Body of pancreas (tissue), 4 donors: ENCODE results near the gene MYL7. TPM values are rescaled to one million over a fixed set of nuclear protein-coding genes. Genes with fewer than 3 reads are reported as not detected.

Source experiments
- ATAC-seq: fragments of 150-250 bp; one replicate; pipeline ENCODE4 v1.9.1; 2016
- DNase-seq, 4 donors: peaks; one replicate each; pipeline ENCODE4 v3.0.0-alpha.2; 2019
- H3K27ac ChIP-seq, 4 donors: fragments of 200-600 bp; sonication (generic); 1 replicate in 3 of 4; 2 replicates in 1 of 4; pipeline versions ENCODE4 v1.5.1 to v1.6.1; 2016 to 2019; ENCODE audit warnings: mild to moderate bottlenecking in 1 of 4, mixed read lengths in 1 of 4, moderate library complexity in 1 of 4
- H3K27me3 ChIP-seq, 2 donors: fragments of 200-600 bp; sonication (generic); one replicate each; pipeline ENCODE4 v1.6.0; 2016; ENCODE audit warnings: mild to moderate bottlenecking in 1 of 2
- H3K36me3 ChIP-seq, 2 donors: fragments of 200-600 bp; sonication (generic); replicated peaks in 1 of 2; 2 replicates each; pipeline ENCODE4 v1.5.1; 2016; ENCODE audit warnings: low read depth in 2 of 2; ENCODE audit not compliant: insufficient read depth in 1 of 2
- H3K4me1 ChIP-seq: fragments of 200-600 bp; sonication (generic); one replicate; pipeline ENCODE4 v1.6.0; 2016
- H3K4me3 ChIP-seq, 2 donors: fragments of 200-600 bp; sonication (generic); 1 replicate in 1 of 2; 2 replicates in 1 of 2; pipeline ENCODE4 v1.5.1; 2016 to 2019
- H3K9me3 ChIP-seq, 3 donors: fragments of 200-600 bp; sonication (generic); 1 replicate in 2 of 3; 2 replicates in 1 of 3; pipeline ENCODE4 v1.5.1; 2016
- POLR2A ChIP-seq, 3 donors: fragments of 450-650 bp; IDR thresholded peaks; one replicate each; pipeline ENCODE4 v1.6.1; 2016; ENCODE audit warnings: antibody characterized with exemption in 3 of 3, mild to moderate bottlenecking in 2 of 3
- WGBS, 2 donors: methylation state at CpG; one replicate each; pipeline ENCODE4 v1.1.5; 2017; 5-methylcytosine and 5-hydroxymethylcytosine counted together
- intact Hi-C: fragments of 100-400 bp; cut with DNase I; formaldehyde crosslinking; loops from one replicate; pipeline ENCODE4 v1.15.1; 2023
- total RNA-seq, 2 donors: library from RNA; depleted of rRNA; stranded (reverse); fragments of >200 nt; gene quantifications; one replicate each; pipeline ENCODE4 v1.1.0, GENCODE V29; 2016
- TF ChIP-seq, protein P1 (sequence below), 7 experiments: fragments of 450-650 bp in 4 of 7; fragments of 200-600 bp in 3 of 7; sonication (generic) in 3 of 7; IDR thresholded peaks; one replicate each; pipeline ENCODE4 v1.5.1; 2016 to 2019; ENCODE audit warnings: antibody characterized with exemption in 7 of 7

Gene MYL7
- total RNA-seq, 2 donors from 2014 or later = not detected

DNA sequence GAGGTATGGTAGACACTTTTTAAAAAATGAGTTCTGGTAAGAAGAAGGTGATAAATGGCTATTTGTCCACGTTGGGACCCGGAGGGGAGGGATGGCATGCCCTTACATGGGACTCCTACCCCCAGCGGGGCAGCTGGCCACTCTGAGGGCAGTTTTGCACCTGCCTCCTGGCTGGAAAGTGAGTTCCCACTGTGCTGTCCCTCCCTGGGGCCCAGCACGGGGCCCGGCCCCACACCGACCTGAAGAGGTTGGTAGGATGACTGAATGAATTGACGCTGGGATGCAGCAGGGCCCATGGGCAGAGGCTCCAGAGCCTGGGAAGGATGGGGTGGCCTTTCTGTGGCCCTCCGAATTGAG is 37.6 kb downstream of the MYL7 start:
- ATAC-seq = no peak
- intact Hi-C loops = no loop called here
- H3K27ac ChIP-seq = no peak overlapping the region
- H3K4me3 ChIP-seq = no peak overlapping the region
- TF ChIP-seq, protein P1, sequence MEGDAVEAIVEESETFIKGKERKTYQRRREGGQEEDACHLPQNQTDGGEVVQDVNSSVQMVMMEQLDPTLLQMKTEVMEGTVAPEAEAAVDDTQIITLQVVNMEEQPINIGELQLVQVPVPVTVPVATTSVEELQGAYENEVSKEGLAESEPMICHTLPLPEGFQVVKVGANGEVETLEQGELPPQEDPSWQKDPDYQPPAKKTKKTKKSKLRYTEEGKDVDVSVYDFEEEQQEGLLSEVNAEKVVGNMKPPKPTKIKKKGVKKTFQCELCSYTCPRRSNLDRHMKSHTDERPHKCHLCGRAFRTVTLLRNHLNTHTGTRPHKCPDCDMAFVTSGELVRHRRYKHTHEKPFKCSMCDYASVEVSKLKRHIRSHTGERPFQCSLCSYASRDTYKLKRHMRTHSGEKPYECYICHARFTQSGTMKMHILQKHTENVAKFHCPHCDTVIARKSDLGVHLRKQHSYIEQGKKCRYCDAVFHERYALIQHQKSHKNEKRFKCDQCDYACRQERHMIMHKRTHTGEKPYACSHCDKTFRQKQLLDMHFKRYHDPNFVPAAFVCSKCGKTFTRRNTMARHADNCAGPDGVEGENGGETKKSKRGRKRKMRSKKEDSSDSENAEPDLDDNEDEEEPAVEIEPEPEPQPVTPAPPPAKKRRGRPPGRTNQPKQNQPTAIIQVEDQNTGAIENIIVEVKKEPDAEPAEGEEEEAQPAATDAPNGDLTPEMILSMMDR (IDR thresholded peaks at IDR 0.05) = no peak
- TF ChIP-seq POLR2A (IDR thresholded peaks at IDR 0.05) = no peak
- H3K4me1 ChIP-seq = peaks cover 7% of the 10 kb centered on the region
- H3K9me3 ChIP-seq = no peaks in the 10 kb centered on the region
- 66 to 79% methylated on average over 5 to 8 of the region's 8 CpGs for WGBS, 2 donors
- no peak for DNase-seq
- peaks cover 0 to 7% of the 10 kb centered on the region in 2 donors for H3K27me3 ChIP-seq
- no peaks in the 10 kb centered on the region for H3K36me3 ChIP-seq

DNA sequence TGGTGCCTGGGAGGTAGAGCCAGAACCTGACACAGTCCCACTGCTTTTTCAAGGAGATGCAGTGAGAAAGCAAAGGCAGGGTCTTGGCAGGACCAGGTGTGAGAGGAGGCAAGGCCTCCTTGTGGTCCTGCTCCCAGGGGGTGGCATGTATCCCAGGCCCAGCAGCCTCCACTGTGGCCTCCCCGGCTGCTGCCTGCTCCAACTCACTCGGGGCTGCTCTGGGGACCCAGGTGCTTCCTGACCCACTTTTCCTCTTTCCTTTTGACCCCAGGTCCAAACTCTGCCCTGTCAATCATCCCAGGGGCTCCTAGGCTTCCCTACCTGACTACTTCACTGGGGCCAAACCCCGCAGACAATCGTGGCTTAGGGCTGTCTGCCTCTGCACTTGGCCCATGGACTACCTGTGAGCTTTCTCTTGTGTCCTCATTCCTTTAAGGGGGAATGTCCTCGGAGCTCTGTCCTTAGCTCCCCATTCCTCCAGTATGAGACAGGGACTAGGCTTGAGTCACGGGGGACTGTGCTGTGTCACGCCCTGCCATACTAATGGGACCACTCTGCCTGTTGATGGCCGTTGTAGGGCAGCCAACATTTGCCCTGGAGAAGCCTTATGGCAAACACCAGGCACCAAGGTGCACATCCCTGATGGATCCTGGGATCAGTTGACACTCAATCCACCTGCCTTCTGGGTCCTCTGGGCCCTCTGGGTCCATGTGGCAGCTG is 38.1 kb downstream of the MYL7 start:
- Histone ChIP-seq H3K27ac (no peak overlapping the region), H3K9me3 (no peaks in the 10 kb centered on the region), H3K4me3 (no peak overlapping the region), H3K36me3 (no peaks in the 10 kb centered on the region), H3K4me1 (peaks cover 7% of the 10 kb centered on the region), H3K27me3 (peaks cover 0 to 7% of the 10 kb centered on the region in 2 donors)
- 75 to 81% methylated on average over 5 to 8 of the region's 8 CpGs for WGBS, 2 donors
- ATAC-seq (no peak), DNase-seq (no peak)
- intact Hi-C loops = no loop called here
- TF ChIP-seq POLR2A (IDR thresholded peaks at IDR 0.05) = no peak
- TF ChIP-seq, protein P1 (IDR thresholded peaks at IDR 0.05) = no peak

DNA sequence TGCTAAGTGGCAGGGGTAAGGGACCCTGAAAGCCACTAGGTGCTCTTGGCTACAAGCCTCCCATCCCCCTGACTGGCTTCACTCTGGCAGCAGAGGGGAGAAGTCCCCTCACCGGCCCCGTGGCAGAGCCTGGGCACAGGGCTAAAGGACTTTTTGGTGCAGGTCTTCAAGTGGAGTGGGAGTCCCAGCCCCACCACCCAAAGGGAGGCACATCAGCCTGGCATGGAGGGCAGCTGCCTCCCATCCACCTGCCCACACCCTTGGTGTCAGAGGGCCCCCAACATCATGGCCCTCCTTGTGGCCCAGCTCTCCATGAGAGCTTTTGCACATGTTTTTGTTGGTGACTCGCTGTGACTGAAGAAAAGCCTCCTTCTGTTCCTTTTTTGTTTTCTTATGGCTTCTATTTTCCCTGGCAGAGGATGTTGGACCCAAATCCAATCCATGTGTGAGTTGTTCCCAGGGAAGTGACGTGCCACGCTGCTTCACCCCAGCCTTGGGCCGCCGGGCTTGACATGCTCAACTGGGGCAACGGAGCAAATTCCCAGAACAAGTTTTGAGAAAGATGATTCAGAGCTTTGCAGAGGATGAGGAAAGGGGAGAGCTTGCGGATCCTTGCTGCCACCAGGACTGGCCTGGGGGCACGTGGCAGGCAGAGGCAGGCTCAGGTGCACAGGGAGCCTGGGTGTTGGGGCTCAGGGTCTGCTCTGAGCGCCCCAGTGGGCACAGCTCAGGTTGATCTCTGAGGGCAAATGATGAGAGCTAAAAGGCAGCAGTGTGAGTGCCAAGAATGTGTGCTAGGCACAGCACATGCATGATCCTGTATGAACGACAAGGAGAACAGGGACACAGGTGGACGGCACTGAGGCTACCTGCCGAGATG is 38.9 kb downstream of the MYL7 start:
- H3K27ac ChIP-seq = no peak overlapping the region
- WGBS, 2 donors = 87 to 89% methylated on average over 14 of the region's 14 CpGs
- intact Hi-C loops = no loop called here
- H3K4me3 ChIP-seq = no peak overlapping the region
- peaks cover 7% of the 10 kb centered on the region for H3K4me1 ChIP-seq
- TF ChIP-seq, protein P1 (IDR thresholded peaks at IDR 0.05) = no peak
- TF ChIP-seq POLR2A (IDR thresholded peaks at IDR 0.05) = no peak
- H3K27me3 ChIP-seq = peaks cover 0 to 7% of the 10 kb centered on the region in 2 donors
- H3K9me3 ChIP-seq = no peaks in the 10 kb centered on the region
- no peak for ATAC-seq
- no peaks in the 10 kb centered on the region for H3K36me3 ChIP-seq
- DNase-seq = no peak

DNA sequence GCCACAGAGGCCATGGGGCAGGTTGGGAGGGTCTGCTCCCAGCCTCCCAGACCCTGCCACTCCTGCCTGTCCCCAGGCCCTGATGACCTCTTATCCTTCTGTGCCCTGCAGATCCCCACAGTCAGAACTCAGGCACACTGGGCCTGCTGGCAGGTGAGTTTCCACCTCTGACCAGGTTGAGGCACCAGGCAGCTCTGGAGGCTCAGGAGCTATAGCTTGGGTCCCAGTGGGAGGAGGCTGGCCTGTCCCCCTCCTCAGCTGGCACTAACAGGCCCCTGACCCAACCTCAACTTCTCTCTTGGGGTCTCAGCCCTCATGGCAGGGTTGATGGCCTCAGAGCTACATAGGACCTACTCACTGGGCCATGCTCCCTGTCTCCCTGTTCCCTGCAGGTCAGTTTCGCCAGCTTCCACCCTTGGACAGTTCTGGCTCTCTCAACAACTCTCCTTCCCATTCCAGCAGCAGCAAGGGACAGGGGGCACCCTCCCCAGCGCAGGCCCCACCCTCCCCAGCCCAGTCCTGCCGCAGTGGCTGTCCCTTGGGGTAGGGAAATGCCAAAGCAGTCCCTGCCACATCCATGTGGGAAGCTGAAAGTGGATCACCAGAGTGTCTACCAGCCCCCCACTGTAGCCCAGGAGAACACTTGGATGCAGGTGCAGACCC is 39.7 kb downstream of the MYL7 start:
- no peak for TF ChIP-seq POLR2A (IDR thresholded peaks at IDR 0.05)
- TF ChIP-seq, protein P1 (IDR thresholded peaks at IDR 0.05) = no peak
- intact Hi-C loops = no loop called here
- no peak for ATAC-seq

More for the DNA sequence above, 39.7 kb downstream of the MYL7 start:
- WGBS, 2 donors = 82 to 89% methylated on average over 2 to 3 of the region's 3 CpGs
- no peaks in the 10 kb centered on the region for H3K9me3 ChIP-seq
- peaks cover 7% of the 10 kb centered on the region for H3K4me1 ChIP-seq
- H3K4me3 ChIP-seq = no peak overlapping the region
- H3K27me3 ChIP-seq = peaks cover 0 to 7% of the 10 kb centered on the region in 2 donors
- no peak for DNase-seq
- H3K27ac ChIP-seq = no peak overlapping the region
- no peaks in the 10 kb centered on the region for H3K36me3 ChIP-seq
